HG03457 (cell line): ENCODE measurements around the gene IQSEC1.
"Not testable (repeated sequence)": the region's sequence is repeated elsewhere in the genome, so short reads cannot be mapped to it uniquely, and the experiment has no call there.

Experiments used
- ATAC-seq: cut with Tn5 transposase; IDR thresholded peaks from one replicate; pipeline ENCODE4 v1.9.1; 2021; ENCODE audit warnings: moderate number of reproducible peaks; ENCODE audit not compliant: unreplicated experiment

The IQSEC1 gene

DNA sequence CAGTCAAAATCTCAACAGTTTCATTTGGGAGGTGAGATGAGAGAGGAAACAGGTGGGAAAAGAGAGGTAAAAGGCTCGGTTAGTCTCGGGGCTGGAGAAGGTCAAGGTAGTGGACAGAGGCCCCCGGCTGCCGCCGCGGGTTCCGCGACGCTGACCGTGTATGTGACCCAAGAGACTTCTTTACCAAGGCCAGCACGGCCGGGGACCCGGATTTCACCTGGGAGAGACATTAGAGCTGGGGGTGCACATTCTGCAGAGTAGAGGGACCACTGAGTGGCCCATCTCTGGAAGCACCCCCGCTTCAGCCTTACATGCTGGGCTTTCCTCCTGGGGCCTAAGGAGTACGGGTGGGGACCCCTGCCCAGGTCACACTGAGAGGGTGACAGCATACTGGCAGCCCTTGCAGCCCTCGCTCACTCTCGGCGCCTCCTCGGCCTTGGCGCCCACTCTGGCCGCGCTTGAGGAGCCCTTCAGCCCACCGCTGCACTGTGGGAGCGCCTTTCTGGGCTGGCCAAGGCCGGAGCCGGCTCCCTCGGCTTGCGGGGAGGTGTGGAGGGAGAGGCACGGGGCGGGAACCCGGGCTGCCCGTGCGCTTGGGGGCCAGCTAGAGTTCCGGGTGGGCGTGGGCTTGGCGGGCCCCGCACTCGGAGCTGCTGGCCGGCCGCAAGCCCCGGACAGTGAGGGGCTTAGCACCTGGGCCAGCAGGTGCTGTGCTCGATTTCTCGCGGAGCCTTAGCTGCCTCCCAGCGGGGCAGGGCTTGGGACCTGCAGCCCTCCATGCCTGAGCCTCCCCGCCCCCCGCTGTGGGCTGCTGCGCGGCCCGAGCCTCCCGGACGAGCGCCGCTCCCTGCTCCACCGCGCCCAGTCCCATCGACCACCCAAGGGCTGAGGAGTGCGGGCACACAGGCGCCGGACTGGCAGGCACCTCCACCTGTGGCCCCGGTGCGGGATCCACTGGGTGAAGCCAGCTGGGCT, 190.6 kb downstream of the IQSEC1 start:
- ATAC-seq = no peak

- ATAC-seq = not testable (repeated sequence)
These were observed 191.4 kb downstream of the IQSEC1 start for GRCh38 chr3:12881858-12882257.

- ATAC-seq = no peak
These were observed 193.9 kb downstream of the IQSEC1 start for GRCh38 chr3:12879191-12879815.

GRCh38 chr3:12878758-12879157, 194.5 kb downstream of the IQSEC1 start:
- ATAC-seq = not testable (repeated sequence)

GRCh38 chr3:12878141-12878574, 195.1 kb downstream of the IQSEC1 start:
- no peak for ATAC-seq

DNA sequence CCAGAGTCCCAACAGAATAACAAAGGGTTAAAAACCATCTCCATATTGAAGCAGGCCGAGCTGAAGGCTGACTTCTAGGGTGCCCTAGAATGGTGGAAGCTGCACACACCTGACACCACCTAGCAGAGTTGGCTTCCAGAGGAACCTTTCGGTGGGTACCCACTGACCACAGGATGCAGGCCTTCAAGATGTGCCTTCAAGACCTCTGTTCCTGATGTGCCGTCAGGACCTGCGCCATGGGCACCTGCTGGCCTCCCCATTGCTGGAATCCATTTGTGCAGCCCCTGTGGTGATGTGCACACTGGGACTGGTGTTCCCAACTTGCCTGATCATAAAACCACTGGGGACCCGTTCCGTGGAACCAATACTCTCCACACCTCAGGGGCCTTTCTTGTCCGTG, 196.2 kb downstream of the IQSEC1 start:
- no peak for ATAC-seq

- no peak for ATAC-seq
These were observed 197.1 kb downstream of the IQSEC1 start for GRCh38 chr3:12875857-12876836.

DNA sequence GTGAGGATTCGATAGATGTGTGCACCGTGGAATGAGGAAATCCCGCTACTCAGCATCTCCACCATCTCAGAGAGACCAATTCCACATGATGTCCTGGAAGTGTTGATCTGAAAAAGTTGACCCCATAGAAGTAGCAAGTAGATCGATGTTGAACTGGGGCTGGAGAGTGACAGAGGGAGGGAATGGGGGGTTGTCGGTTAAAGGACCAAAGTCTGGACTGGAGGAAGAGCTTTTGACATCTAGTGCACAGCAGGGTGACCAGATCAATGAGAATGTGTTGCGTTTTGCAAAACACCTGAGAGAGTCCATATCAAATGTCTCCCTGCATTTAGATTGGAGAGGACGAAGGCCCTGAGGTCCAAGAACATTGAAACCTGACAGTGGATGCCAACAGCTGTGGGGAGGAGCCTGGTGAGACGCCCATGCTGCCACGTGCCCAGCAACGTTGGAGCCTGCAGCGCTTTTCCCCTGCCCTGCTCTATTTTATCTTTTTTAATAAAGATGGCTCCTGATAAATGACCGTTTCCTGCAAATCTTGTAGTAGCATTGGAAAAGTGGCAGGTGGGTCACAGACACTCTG, 201.7 kb downstream of the IQSEC1 start:
- no peak for ATAC-seq

- ATAC-seq = no peak
These were observed 202.3 kb downstream of the IQSEC1 start for GRCh38 chr3:12870942-12871341.

DNA sequence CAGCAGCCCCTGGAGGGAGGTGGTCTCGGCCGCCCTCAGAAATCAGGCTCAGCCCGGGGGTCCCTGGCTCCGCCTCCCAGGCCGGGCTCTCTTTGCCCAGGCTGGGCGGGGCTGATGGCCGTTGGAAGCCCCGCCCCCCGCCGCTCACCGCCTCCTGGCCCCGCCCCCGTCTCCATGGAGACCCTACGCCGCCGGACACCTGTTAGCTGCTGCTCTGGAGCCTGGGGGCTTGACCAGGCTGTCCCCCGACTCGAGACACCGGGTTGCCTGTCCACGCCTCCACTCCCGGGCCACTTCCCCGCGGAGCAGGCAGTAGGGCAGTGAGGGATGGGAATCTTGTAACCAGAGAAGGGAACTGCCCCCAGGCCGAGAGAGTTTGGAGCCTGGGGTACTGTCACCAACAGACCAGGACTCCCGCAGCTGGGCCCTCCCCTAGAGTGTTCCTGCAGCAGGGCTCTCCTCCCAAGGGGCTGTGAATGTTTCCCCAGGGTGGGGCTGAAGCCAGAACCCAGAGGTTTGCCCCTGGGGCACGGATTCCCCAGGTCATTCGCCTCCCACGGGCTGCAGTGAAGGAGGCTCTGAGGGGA, 204.1 kb downstream of the IQSEC1 start:
- ATAC-seq = no peak

- ATAC-seq = no peak
These were observed 204.9 kb downstream of the IQSEC1 start for GRCh38 chr3:12868039-12869034.

DNA sequence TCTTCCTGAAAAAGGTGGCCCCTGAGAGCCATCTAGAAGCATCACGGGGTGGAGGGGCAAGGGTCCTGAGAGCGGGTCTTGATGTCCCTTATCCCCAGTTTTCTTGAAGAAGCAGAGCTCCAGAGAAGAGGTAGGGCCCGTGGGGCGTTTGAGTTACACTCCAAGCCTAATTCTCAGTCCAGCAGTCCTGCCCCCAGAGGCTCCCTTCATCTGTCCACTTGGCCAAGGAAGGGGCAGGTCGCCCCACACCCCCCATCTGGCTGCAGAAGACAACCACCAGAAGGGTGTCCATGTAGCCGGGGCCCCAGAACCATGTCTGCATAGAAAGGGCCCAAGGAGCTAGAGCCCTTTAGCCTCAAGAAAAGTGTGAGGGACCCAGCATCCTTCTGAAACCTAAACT, 206.4 kb downstream of the IQSEC1 start:
- no peak for ATAC-seq

GRCh38 chr3:12865271-12865670, 208.0 kb downstream of the IQSEC1 start:
- no peak for ATAC-seq

DNA sequence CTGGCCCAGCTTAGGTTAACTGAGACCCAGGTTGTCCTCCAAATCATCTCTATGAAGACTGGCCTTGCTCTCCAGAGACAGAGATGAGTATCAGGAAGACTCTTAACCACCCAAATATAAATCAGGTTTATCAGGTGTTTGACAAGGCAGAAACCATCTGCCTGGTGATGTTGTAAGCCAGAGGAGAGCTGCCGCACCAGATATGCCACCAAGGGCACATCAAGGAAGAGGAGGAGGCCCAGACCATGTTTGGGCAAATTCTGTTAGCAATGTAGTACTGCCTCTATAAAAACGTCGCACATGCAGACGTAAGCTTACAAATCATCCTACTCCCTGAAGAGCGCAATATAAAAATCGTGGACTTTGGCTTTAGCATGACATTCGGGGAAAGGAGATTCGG, 210.8 kb downstream of the IQSEC1 start:
- no peak for ATAC-seq

DNA sequence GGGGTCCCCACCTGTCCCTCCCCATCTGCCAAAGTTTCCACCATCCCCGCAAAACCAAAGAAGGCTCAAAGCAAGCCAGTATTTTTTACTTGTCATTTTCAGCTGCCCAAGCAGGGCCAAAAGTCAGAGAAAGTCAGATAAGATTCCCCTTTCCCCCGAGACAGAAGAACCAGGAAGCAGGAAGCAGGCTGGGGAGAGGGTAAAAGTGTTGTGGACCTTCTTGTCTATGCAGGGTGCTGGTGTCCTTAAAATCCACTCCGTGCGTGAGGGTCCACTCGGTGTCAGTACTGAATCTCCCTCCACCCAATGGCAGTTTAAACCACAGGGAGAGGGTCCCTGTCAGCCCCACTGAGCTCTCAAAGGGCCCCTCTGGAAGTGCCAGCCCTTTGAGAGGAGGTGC, 211.6 kb downstream of the IQSEC1 start:
- no peak for ATAC-seq

GRCh38 chr3:12859840-12860239, 213.4 kb downstream of the IQSEC1 start:
- ATAC-seq = no peak

- ATAC-seq = no peak
These were observed 216.6 kb downstream of the IQSEC1 start for GRCh38 chr3:12856626-12857025.

DNA sequence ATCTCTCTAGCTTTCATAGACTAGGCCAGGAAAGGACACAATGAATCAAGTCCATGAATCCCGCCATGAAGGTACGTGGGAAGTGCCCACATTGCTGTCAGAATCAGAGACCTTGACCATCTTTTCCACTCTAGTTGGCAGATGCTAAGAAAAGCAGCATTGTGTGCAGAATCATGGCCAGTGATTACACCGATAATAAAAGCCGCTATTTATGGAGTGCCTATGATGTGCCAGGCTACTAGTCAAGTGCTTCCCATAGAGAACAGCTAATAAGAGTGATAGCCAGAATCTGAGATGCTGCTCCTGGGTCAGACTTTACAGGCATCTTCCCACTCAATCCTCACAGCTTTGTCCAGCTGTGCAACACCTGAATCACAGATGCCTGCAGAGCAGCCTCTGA, 218.7 kb downstream of the IQSEC1 start:
- ATAC-seq = no peak

- ATAC-seq = not testable (repeated sequence)
These were observed 219.4 kb downstream of the IQSEC1 start for GRCh38 chr3:12853847-12854246.
